ENCODE measurements around the gene RNF126.

RNF126 gene

GRCh38 chr19:648305-648704 lies 14.7 kb downstream of the RNF126 start:
- no peaks in the 10 kb centered on the region for H3K4me1 ChIP-seq (ENCODE audit: low read length)
- no peak overlapping the region for H3K9ac ChIP-seq (ENCODE audit: low read length)
- H3K27ac ChIP-seq (ENCODE audit: low read length), result no peak overlapping the region
- H3K9me3 ChIP-seq (ENCODE audit: insufficient read depth, low read length), result no peaks in the 10 kb centered on the region
- no peak overlapping the region for H3K4me3 ChIP-seq (ENCODE audit: low read length)
- H3K4me2 ChIP-seq (ENCODE audit: low read length), result no peak overlapping the region
- peaks cover 26% of the 10 kb centered on the region for H3K79me2 ChIP-seq (ENCODE audit: low read length)
- H3K36me3 ChIP-seq (replicated peaks; ENCODE audit: low read depth, low read length), result peaks cover 59% of the 10 kb centered on the region
- peaks cover 27% of the 10 kb centered on the region for H4K20me1 ChIP-seq (ENCODE audit: insufficient read depth, low read length)
- H2AFZ ChIP-seq (ENCODE audit: low read depth, low read length), result no peak overlapping the region
- no peak for TF ChIP-seq EZH2phosphoT487 (IDR thresholded peaks at IDR 0.05; ENCODE audit: low read depth)
- TF ChIP-seq, protein P1, sequence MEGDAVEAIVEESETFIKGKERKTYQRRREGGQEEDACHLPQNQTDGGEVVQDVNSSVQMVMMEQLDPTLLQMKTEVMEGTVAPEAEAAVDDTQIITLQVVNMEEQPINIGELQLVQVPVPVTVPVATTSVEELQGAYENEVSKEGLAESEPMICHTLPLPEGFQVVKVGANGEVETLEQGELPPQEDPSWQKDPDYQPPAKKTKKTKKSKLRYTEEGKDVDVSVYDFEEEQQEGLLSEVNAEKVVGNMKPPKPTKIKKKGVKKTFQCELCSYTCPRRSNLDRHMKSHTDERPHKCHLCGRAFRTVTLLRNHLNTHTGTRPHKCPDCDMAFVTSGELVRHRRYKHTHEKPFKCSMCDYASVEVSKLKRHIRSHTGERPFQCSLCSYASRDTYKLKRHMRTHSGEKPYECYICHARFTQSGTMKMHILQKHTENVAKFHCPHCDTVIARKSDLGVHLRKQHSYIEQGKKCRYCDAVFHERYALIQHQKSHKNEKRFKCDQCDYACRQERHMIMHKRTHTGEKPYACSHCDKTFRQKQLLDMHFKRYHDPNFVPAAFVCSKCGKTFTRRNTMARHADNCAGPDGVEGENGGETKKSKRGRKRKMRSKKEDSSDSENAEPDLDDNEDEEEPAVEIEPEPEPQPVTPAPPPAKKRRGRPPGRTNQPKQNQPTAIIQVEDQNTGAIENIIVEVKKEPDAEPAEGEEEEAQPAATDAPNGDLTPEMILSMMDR (IDR thresholded peaks at IDR 0.05; ENCODE audit: low read depth, low read length), result no peak
- H3K27me3 ChIP-seq (ENCODE audit: low read depth, low read length), result no peaks in the 10 kb centered on the region

GRCh38 chr19:647566-648284 lies 15.3 kb downstream of the RNF126 start:
- TF ChIP-seq, protein P1 (IDR thresholded peaks at IDR 0.05; ENCODE audit: low read depth, low read length), result no peak
- TF ChIP-seq EZH2phosphoT487 (IDR thresholded peaks at IDR 0.05; ENCODE audit: low read depth), result no peak
- H3K36me3 ChIP-seq (replicated peaks; ENCODE audit: low read depth, low read length), result peaks cover 53% of the 10 kb centered on the region
- no peak overlapping the region for H3K4me2 ChIP-seq (ENCODE audit: low read length)

DNA sequence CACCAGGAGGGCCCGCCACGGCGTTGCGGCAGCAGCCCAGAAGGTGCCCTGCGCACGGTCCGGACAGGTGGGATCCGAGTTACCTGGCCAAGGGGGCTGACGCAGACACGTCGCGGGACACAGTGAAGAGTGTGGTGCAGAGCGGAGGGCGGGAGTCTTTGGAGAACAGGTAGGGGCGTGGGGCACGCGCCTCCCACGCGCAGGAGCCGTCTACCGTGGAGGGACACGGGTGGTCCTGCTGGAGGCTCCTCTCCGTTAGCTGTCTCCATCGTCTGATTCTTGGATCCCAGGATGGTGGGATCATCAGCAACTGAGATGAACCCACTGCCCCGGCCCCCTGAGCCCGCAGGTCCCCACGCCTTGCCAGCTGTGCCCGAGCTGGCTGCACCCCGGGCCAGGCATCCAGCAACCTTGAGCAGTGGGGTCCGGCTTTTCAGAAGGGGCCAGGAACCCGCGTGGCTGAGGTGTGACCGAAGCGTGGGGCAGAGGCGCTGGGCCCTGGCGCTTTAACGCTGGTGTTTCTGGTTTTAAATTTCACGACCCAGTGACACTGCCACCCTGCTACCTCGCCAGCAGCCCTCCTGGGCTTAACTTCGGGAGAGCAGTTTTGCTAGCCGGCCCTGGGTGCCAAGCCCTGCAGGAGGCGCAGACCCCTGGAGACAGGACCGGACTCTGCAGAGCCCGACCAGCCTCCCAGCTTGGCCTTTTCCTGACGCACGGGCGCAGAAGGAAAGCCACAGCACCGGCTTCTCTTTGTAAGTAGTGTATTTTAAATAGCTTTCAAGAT lies 16.0 kb downstream of the RNF126 start:
- Histone ChIP-seq H3K27ac (ENCODE audit: low read length) (no peak overlapping the region), H3K9me3 (ENCODE audit: insufficient read depth, low read length) (no peaks in the 10 kb centered on the region), H3K36me3 (replicated peaks; ENCODE audit: low read depth, low read length) (peaks cover 46% of the 10 kb centered on the region), H3K4me1 (ENCODE audit: low read length) (no peaks in the 10 kb centered on the region), H3K27me3 (ENCODE audit: low read depth, low read length) (no peaks in the 10 kb centered on the region), H3K79me2 (ENCODE audit: low read length) (peaks cover 13% of the 10 kb centered on the region), H4K20me1 (ENCODE audit: insufficient read depth, low read length) (peaks cover 14% of the 10 kb centered on the region), H3K9ac (ENCODE audit: low read length) (no peak overlapping the region), H2AFZ (ENCODE audit: low read depth, low read length) (no peak overlapping the region), H3K4me2 (ENCODE audit: low read length) (no peak overlapping the region), H3K4me3 (ENCODE audit: low read length) (no peak overlapping the region)
- TF ChIP-seq, protein P1 (IDR thresholded peaks at IDR 0.05; ENCODE audit: low read depth, low read length), result no peak
- TF ChIP-seq EZH2phosphoT487 (IDR thresholded peaks at IDR 0.05; ENCODE audit: low read depth), result no peak

More at GRCh38 chr19:647566-648284, 15.3 kb downstream of the RNF126 start:
- Histone ChIP-seq H3K79me2 (ENCODE audit: low read length) (peaks cover 20% of the 10 kb centered on the region), H4K20me1 (ENCODE audit: insufficient read depth, low read length) (peaks cover 21% of the 10 kb centered on the region), H3K9ac (ENCODE audit: low read length) (no peak overlapping the region), H3K4me1 (ENCODE audit: low read length) (no peaks in the 10 kb centered on the region), H2AFZ (ENCODE audit: low read depth, low read length) (no peak overlapping the region), H3K9me3 (ENCODE audit: insufficient read depth, low read length) (no peaks in the 10 kb centered on the region), H3K27ac (ENCODE audit: low read length) (no peak overlapping the region), H3K4me3 (ENCODE audit: low read length) (no peak overlapping the region), H3K27me3 (ENCODE audit: low read depth, low read length) (no peaks in the 10 kb centered on the region)
